GM12874 (cell line): ENCODE measurements around the gene KCNV2.

Experiments used
- TF ChIP-seq, protein P1 (sequence below): IDR thresholded peaks from 2 replicates; pipeline ENCODE4 v1.5.1; 2011; ENCODE audit warnings: low read depth, mild to moderate bottlenecking, control low read depth, low read length, moderate library complexity; ENCODE audit not compliant: insufficient read depth

Gene KCNV2

DNA sequence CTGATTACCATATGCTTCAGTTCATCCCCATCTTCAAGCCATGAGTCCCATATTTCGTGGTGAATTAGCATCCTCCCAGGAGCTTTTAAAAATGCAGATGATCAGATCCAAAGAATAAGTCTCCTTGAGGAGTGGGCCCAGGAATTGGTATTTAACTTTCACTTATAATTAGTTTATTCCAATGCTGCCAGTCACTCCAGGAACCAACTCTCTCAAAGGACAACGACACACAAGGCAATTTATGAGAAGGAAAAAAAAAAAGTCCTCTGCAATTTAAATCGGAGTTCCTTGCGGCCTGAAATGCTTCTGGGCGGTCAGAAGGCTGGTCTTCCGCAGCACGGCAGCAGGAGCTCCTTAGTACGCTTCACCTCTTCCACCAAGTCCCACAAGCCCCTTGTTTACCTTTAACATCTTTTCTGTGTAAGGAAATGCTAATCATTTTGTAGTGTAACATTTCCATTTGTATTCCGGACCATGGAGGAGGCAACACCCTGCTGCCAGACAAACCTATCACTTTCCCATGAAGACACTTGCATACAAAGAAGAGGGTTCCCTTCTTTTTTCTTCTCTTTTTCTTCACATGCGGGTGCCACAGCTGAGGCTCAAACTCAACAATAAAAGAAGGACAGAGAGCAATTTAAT lies 16.3 kb upstream of the KCNV2 start:
- TF ChIP-seq, protein P1, sequence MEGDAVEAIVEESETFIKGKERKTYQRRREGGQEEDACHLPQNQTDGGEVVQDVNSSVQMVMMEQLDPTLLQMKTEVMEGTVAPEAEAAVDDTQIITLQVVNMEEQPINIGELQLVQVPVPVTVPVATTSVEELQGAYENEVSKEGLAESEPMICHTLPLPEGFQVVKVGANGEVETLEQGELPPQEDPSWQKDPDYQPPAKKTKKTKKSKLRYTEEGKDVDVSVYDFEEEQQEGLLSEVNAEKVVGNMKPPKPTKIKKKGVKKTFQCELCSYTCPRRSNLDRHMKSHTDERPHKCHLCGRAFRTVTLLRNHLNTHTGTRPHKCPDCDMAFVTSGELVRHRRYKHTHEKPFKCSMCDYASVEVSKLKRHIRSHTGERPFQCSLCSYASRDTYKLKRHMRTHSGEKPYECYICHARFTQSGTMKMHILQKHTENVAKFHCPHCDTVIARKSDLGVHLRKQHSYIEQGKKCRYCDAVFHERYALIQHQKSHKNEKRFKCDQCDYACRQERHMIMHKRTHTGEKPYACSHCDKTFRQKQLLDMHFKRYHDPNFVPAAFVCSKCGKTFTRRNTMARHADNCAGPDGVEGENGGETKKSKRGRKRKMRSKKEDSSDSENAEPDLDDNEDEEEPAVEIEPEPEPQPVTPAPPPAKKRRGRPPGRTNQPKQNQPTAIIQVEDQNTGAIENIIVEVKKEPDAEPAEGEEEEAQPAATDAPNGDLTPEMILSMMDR, result no peak

DNA sequence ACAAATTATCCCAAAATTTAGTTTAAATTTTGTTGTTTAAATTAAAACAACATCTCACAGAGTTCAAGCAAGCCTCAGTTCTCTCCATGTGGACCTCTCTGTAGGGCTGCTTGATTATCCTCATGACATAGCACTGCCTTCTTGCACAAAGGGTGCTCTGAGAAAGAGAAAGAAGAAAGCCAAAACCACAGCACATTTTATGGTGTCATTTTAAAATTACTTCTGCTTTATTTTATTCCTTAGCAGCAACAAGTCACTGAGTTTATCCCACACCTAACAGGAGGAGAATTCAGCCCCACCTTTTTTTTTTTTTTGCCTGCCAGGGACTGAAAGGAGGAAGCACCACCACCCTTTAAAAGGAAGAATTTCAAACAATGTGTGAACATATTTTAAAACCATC lies 12.8 kb upstream of the KCNV2 start:
- TF ChIP-seq, protein P1, result no peak

DNA sequence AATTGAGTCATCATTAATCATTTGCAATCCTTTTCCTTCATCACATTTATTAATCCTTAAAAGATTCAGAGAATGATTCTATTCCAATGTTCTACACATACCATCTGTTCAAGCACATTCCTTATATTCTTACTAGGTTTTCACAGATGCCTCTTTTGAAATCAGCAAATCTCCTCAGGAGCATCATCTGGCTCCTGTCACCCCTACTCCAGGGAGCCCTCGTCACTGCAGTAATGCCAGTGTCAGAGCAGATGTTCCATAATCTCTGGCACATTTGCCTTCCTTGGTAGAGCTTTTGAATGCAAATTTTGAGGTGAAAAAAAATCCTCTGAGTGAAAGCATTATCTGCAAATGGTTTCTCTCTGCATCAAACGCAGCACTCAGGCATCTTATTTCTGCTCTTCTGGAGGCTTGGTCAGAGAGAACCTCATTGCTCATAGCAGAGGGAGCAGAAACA lies 7.6 kb upstream of the KCNV2 start:
- TF ChIP-seq, protein P1, result no peak

DNA sequence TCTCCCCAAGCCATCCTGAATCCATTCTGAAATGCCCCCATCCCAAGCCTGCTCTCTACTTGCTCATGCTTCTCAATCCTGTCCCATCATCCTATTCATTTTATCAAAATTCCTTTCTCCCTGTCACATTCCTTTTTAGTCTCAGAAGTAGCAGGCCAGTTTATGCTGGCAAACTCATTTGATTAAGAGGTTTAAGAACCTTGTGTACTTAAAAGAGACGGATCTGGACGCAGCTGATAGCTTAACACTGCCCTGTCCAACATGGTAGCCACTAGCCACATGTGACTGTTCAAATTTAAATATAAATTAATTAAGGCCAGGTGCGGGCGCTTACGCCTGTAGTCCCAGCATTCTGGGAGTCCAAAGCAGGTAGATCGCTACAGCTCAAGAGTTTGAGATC lies 5.6 kb upstream of the KCNV2 start:
- TF ChIP-seq, protein P1, result no peak

DNA sequence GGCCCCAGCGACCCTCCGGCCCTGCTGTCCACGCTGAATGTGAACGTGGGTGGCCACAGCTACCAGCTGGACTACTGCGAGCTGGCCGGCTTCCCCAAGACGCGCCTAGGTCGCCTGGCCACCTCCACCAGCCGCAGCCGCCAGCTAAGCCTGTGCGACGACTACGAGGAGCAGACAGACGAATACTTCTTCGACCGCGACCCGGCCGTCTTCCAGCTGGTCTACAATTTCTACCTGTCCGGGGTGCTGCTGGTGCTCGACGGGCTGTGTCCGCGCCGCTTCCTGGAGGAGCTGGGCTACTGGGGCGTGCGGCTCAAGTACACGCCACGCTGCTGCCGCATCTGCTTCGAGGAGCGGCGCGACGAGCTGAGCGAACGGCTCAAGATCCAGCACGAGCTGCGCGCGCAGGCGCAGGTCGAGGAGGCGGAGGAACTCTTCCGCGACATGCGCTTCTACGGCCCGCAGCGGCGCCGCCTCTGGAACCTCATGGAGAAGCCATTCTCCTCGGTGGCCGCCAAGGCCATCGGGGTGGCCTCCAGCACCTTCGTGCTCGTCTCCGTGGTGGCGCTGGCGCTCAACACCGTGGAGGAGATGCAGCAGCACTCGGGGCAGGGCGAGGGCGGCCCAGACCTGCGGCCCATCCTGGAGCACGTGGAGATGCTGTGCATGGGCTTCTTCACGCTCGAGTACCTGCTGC lies 839 bp downstream of the KCNV2 start:
- TF ChIP-seq, protein P1, result no peak

DNA sequence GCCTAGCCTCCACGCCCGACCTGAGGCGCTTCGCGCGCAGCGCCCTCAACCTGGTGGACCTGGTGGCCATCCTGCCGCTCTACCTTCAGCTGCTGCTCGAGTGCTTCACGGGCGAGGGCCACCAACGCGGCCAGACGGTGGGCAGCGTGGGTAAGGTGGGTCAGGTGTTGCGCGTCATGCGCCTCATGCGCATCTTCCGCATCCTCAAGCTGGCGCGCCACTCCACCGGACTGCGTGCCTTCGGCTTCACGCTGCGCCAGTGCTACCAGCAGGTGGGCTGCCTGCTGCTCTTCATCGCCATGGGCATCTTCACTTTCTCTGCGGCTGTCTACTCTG lies 1.4 kb downstream of the KCNV2 start:
- TF ChIP-seq, protein P1, result no peak

DNA sequence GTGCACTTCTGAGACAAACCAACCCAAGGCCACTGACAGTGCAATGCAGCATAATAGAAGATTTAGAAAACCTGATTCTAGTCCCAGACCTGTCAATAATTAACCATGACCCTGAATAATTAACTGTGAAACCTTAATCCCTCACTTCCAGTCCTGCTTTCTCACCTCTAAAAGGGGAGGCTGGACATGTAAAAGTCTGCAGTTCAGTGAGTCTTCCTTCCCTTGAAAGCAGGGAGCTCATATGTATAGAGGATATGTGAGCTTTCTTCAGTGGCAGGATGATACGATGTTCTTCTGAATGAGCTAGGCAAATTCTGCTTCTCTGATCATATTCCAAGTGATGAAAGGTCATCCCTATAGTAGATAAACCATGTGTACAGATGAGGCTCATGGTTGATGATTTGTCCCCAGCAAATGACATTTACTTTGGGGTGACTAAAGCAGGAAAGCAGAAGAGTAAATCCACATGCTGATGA lies 2.9 kb downstream of the KCNV2 start:
- TF ChIP-seq, protein P1, result no peak
